MM.1S (cell line): ENCODE data around the gene HDAC9.

Experiments
- DNase-seq: peaks from one replicate; pipeline ENCODE4 v3.0.0-alpha.2; 2015
- H2AFZ ChIP-seq: fragments of 300-600 bp; sonication (generic); 2 replicates; pipeline ENCODE4 v1.6.0; 2016; ENCODE audit warnings: antibody characterized with exemption, low read length
- H3F3A ChIP-seq: fragments of 300-600 bp; sonication (generic); 2 replicates; pipeline ENCODE4 v1.6.1; 2016; ENCODE audit warnings: mild to moderate bottlenecking, antibody characterized with exemption, low read length, moderate library complexity, mixed read lengths; ENCODE audit not compliant: insufficient read depth
- H3K27ac ChIP-seq: fragments of 300-600 bp; sonication (generic); 2 replicates; pipeline ENCODE4 v1.5.1; 2016; ENCODE audit warnings: mild to moderate bottlenecking, low read length
- H3K27me3 ChIP-seq: fragments of 300-600 bp; sonication (generic); replicated peaks from 2 replicates; pipeline ENCODE4 v1.6.0; 2016; ENCODE audit warnings: low read length; ENCODE audit not compliant: insufficient read depth
- H3K36me3 ChIP-seq: fragments of 300-600 bp; sonication (generic); replicated peaks from 2 replicates; pipeline ENCODE4 v1.6.1; 2016; ENCODE audit warnings: mild to moderate bottlenecking, low read length, mixed read lengths; ENCODE audit not compliant: insufficient read depth
- H3K4me1 ChIP-seq: fragments of 300-600 bp; sonication (generic); 2 replicates; pipeline ENCODE4 v1.6.1; 2016; ENCODE audit warnings: low read length, mixed read lengths
- H3K4me2 ChIP-seq: fragments of 300-600 bp; sonication (generic); 2 replicates; pipeline ENCODE4 v1.6.0; 2016; ENCODE audit warnings: low read depth, low read length
- H3K4me3 ChIP-seq: fragments of 300-600 bp; sonication (generic); 2 replicates; pipeline ENCODE4 v1.5.1; 2016; ENCODE audit warnings: low read length, mixed read lengths
- H3K79me2 ChIP-seq: fragments of 300-600 bp; sonication (generic); 2 replicates; pipeline ENCODE4 v1.6.1; 2016; ENCODE audit warnings: mixed run types, low read length, mixed read lengths
- H3K9ac ChIP-seq: fragments of 300-600 bp; sonication (generic); 2 replicates; pipeline ENCODE4 v1.6.1; 2016; ENCODE audit warnings: low read length, mixed read lengths
- H3K9me2 ChIP-seq: fragments of 300-600 bp; sonication (generic); replicated peaks from 2 replicates; pipeline ENCODE4 v1.6.1; 2016; ENCODE audit warnings: mild to moderate bottlenecking, low read length, mixed read lengths; ENCODE audit not compliant: insufficient read depth
- H3K9me3 ChIP-seq: fragments of 300-600 bp; sonication (generic); replicated peaks from 2 replicates; pipeline ENCODE4 v1.6.1; 2016; ENCODE audit warnings: mild to moderate bottlenecking, low read length, mixed read lengths; ENCODE audit not compliant: insufficient read depth
- H4K20me1 ChIP-seq: fragments of 300-600 bp; sonication (generic); 2 replicates; pipeline ENCODE4 v1.6.1; 2016; ENCODE audit warnings: mild to moderate bottlenecking, low read length, moderate library complexity, mixed read lengths; ENCODE audit not compliant: insufficient read depth
- CTCF ChIP-seq: fragments of 300-600 bp; sonication (generic); IDR thresholded peaks from 2 replicates; pipeline ENCODE4 v1.5.1; 2016; ENCODE audit warnings: antibody characterized with exemption, low read length, mixed read lengths
- EZH2 ChIP-seq: fragments of 300-600 bp; sonication (generic); optimal IDR thresholded peaks from 2 replicates; pipeline ENCODE3; 2017; ENCODE audit warnings: low read depth, mild to moderate bottlenecking, antibody characterized with exemption, low read length, mixed read lengths
- EZH2phosphoT487 ChIP-seq: fragments of 300-600 bp; sonication (generic); IDR thresholded peaks from 2 replicates; pipeline ENCODE4 v1.6.1; 2018; ENCODE audit warnings: antibody characterized with exemption, low read length

Gene HDAC9

GRCh38 chr7:18532813-18533212, 37.3 kb downstream of the HDAC9 start:
- no peaks in the 10 kb centered on the region for H3K9me2 ChIP-seq
- no peaks in the 10 kb centered on the region for H4K20me1 ChIP-seq
- H3K4me3 ChIP-seq, result no peak overlapping the region
- H3F3A ChIP-seq, result no peaks in the 10 kb centered on the region
- no peak overlapping the region for H3K27ac ChIP-seq
- TF ChIP-seq EZH2phosphoT487 (no peak), EZH2 (no peak), CTCF (no peak)
- H3K27me3 ChIP-seq, result no peaks in the 10 kb centered on the region
- no peaks in the 10 kb centered on the region for H3K9me3 ChIP-seq
- no peak overlapping the region for H3K9ac ChIP-seq
- no peak overlapping the region for H2AFZ ChIP-seq
- 0 out of 2 replicates have a peak, but pooled peaks cover 1% of the 10 kb centered on the region for H3K4me1 ChIP-seq
- no peak for DNase-seq
- H3K79me2 ChIP-seq, result peaks cover 74% of the 10 kb centered on the region
- H3K36me3 ChIP-seq, result no peaks in the 10 kb centered on the region
- no peak overlapping the region for H3K4me2 ChIP-seq

- no peak overlapping the region for H3K9ac ChIP-seq
- H3K9me3 ChIP-seq, result no peaks in the 10 kb centered on the region
- H3K4me1 ChIP-seq, result peaks cover 7% of the 10 kb centered on the region; the same call in 1 of the 2 replicates
- DNase-seq, result no peak
- no peak overlapping the region for H2AFZ ChIP-seq
- no peaks in the 10 kb centered on the region for H3F3A ChIP-seq
- H3K27me3 ChIP-seq, result no peaks in the 10 kb centered on the region
- H3K36me3 ChIP-seq, result no peaks in the 10 kb centered on the region
- no peak overlapping the region for H3K27ac ChIP-seq
- no peaks in the 10 kb centered on the region for H4K20me1 ChIP-seq
- no peaks in the 10 kb centered on the region for H3K9me2 ChIP-seq
- TF ChIP-seq CTCF (no peak), EZH2 (no peak), EZH2phosphoT487 (no peak)
- H3K4me2 ChIP-seq, result no peak overlapping the region
- H3K4me3 ChIP-seq, result no peak overlapping the region
- H3K79me2 ChIP-seq, result peaks cover 74% of the 10 kb centered on the region
Observed at GRCh38 chr7:18534481-18534880, 38.9 kb downstream of the HDAC9 start.

GRCh38 chr7:18535810-18536415, 40.4 kb downstream of the HDAC9 start:
- Histone ChIP-seq H3K9ac (no peak overlapping the region), H3K79me2 (peaks cover 67% of the 10 kb centered on the region), H3F3A (no peaks in the 10 kb centered on the region), H3K4me1 (peaks cover 7% of the 10 kb centered on the region; the same call in 1 of the 2 replicates), H3K9me2 (no peaks in the 10 kb centered on the region), H3K4me2 (no peak overlapping the region), H2AFZ (no peak overlapping the region), H3K27me3 (no peaks in the 10 kb centered on the region), H4K20me1 (no peaks in the 10 kb centered on the region), H3K27ac (no peak overlapping the region), H3K4me3 (no peak overlapping the region), H3K36me3 (no peaks in the 10 kb centered on the region), H3K9me3 (no peaks in the 10 kb centered on the region)
- no peak for DNase-seq
- TF ChIP-seq EZH2phosphoT487 (no peak), CTCF (no peak), EZH2 (no peak)
